AG10803 (cell line): ENCODE measurements around the gene TTF2.

Experiments used
- DNase-seq: peaks from one replicate; pipeline ENCODE4 v3.0.0; 2010; ENCODE audit warnings: low read depth
- H3K4me3 ChIP-seq: 2 replicates; pipeline ENCODE4 v1.5.1; 2011; ENCODE audit warnings: mild to moderate bottlenecking, low read length, control low read depth
- TF ChIP-seq, protein P1 (sequence below): conservative IDR thresholded peaks from 2 replicates; pipeline ENCODE4 v1.5.1; 2011; ENCODE audit warnings: mild to moderate bottlenecking, low read length, control low read depth, inconsistent platforms

TTF2 gene

GRCh38 chr1:117089996-117090395, 29.9 kb downstream of the TTF2 start:
- no peak overlapping the region for H3K4me3 ChIP-seq
- TF ChIP-seq, protein P1, sequence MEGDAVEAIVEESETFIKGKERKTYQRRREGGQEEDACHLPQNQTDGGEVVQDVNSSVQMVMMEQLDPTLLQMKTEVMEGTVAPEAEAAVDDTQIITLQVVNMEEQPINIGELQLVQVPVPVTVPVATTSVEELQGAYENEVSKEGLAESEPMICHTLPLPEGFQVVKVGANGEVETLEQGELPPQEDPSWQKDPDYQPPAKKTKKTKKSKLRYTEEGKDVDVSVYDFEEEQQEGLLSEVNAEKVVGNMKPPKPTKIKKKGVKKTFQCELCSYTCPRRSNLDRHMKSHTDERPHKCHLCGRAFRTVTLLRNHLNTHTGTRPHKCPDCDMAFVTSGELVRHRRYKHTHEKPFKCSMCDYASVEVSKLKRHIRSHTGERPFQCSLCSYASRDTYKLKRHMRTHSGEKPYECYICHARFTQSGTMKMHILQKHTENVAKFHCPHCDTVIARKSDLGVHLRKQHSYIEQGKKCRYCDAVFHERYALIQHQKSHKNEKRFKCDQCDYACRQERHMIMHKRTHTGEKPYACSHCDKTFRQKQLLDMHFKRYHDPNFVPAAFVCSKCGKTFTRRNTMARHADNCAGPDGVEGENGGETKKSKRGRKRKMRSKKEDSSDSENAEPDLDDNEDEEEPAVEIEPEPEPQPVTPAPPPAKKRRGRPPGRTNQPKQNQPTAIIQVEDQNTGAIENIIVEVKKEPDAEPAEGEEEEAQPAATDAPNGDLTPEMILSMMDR = no peak
- no peak for DNase-seq

GRCh38 chr1:117092594-117092993, 32.5 kb downstream of the TTF2 start:
- no peak overlapping the region for H3K4me3 ChIP-seq
- no peak for DNase-seq
- TF ChIP-seq, protein P1 = no peak

DNA sequence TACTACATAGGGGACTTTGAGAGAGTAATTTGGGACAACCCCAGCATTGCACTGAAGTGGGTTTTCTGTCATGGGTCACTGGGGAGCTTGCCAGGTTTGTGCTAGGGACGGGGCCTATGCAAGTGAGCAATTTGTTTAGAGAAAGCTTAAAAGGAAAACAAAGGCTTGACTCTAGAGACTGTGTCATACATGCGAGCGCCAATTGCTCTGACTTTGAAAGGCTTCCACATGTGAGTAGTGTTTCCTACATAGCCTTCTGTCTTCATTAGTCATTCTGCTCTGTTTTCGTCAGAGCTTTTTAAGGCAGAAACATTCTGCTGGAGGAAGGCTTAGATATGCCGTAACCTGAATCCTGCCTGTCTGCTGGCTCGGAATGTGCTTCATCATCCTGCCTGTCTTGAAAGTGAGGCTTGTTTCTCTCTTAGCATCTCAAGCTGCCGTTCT, 33.0 kb downstream of the TTF2 start:
- TF ChIP-seq, protein P1 = no peak
- no peak overlapping the region for H3K4me3 ChIP-seq
- DNase-seq = peak; percentile 94

DNA sequence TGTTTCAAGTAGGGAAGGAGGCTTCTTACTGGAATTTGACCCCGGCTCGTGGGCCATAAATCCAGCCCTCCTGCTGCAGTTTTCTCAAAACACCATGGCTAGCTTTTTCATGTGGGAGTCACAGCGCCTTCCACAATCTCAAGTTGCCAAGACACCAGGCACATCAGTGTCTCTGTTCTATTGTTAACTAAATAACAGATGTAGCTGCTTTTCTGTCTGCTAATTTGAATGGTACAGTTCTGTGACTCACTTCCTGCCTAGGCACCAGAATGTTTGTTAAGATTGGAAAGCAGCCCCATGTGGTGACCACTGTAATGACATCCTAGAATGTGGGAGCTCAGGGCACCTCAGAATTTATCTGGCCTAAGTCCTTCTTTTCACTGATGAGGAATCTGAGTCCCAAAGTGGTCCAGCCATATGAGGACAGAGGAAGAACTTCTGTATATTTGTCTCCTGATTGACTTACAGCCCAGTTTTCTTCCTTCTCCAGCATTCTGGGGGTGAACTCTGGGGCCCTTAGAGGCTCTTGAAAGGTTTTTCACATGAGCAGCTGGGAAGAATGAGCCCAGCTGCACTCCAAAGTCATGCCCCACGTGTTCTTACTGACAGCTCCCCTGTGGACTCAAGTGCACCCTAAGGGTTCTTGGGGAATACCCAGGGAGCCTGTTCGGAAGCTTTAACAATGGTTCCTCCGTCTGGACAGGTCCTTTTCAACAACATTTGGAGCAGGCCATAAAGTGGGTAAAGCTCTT, 33.9 kb downstream of the TTF2 start:
- no peak overlapping the region for H3K4me3 ChIP-seq
- peak; percentile 62 for DNase-seq
- TF ChIP-seq, protein P1 = peak; percentile 54

GRCh38 chr1:117094841-117095604, 34.9 kb downstream of the TTF2 start:
- TF ChIP-seq, protein P1 = no peak
- peak; percentile 88 for DNase-seq
- H3K4me3 ChIP-seq = no peak overlapping the region

DNA sequence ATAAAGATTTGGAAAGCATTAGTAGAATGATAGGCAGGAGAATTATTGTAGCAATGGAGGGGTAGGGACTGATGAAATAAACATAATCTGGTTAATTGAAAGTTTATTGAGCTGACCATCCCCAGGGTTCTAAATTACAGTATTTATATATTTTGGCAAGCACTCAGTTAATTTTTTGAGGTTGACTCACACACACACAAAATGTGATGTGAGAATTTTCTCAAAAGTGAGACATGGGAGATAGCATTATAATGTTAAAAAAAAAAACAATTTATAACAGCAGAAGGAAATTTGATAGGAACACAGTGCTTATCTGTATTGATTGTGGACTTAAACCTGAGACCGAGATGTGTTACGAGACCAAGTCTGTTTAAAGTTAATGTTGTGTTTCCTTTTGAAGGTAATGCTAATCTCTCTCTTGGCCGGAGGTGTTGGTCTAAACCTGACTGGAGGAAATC, 36.9 kb downstream of the TTF2 start:
- H3K4me3 ChIP-seq = no peak overlapping the region
- TF ChIP-seq, protein P1 = no peak
- peak; percentile 21 for DNase-seq

GRCh38 chr1:117097443-117097842, 37.3 kb downstream of the TTF2 start:
- H3K4me3 ChIP-seq = no peak overlapping the region
- DNase-seq = peak; percentile 18

More at GRCh38 chr1:117097443-117097842, 37.3 kb downstream of the TTF2 start:
- TF ChIP-seq, protein P1 = no peak
